Sigmoid colon (tissue), 4 donors: ENCODE measurements around the gene OXA1L.

Experiments
- CTCF ChIP-seq, 4 experiments: fragments of 450-650 bp in 3 of 4; fragments of 200-600 bp in 1 of 4; IDR thresholded peaks; one replicate each; pipeline ENCODE4 v1.5.1; 2016 to 2019; ENCODE audit warnings: antibody characterized with exemption in 4 of 4, mild to moderate bottlenecking in 3 of 4, moderate library complexity in 2 of 4
- EP300 ChIP-seq, 4 donors: sonication (generic); formaldehyde crosslinking; IDR thresholded peaks; one replicate each; pipeline ENCODE4 v1.6.1; 2017; ENCODE audit warnings: antibody characterized with exemption in 4 of 4
- POLR2A ChIP-seq, 2 donors: fragments of 450-650 bp; IDR thresholded peaks; one replicate each; pipeline ENCODE4 v1.6.1; 2016; ENCODE audit warnings: antibody characterized with exemption in 2 of 2, mild to moderate bottlenecking in 2 of 2, moderate library complexity in 2 of 2
- POLR2AphosphoS5 ChIP-seq, 4 donors: sonication (generic); formaldehyde crosslinking; IDR thresholded peaks; one replicate each; pipeline ENCODE4 v1.6.1; 2017; ENCODE audit warnings: antibody characterized with exemption in 4 of 4

DNA sequence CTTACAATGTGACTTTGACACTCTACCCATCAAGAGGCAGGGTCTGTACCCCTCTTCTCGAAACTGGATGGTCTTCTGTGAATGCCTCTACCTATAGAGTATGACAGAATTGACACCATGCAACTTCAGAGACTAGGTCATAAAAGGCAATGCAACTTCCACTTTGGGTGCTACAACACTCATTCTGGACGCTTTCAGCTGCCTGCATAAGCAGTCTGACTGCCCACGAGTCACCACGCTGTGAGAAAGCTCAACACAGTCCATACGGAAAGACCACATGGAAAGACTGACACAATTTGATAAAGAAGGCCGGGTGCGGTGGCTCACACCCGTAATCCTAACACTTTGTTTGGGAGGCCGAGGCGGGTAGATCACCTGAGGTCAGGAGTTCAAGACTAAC lies 33.9 kb downstream of the OXA1L start:
- no peak for TF ChIP-seq CTCF (IDR thresholded peaks at IDR 0.05)
- TF ChIP-seq POLR2A (IDR thresholded peaks at IDR 0.05), result no peak
- no peak for TF ChIP-seq EP300 (IDR thresholded peaks at IDR 0.05)
- no peak for TF ChIP-seq POLR2AphosphoS5 (IDR thresholded peaks at IDR 0.05)
